Measurements from ENCODE around the gene ZNF680.

GRCh38 chr7:64562256-64562625 lies 630 bp downstream of the ZNF680 start:
- TF ChIP-seq POLR2A (IDR thresholded peaks at IDR 0.05), result no peak
- TF ChIP-seq CTCF (IDR thresholded peaks at IDR 0.05), result no peak
